Upper lobe of left lung (tissue), 6 donors: ENCODE results near the gene GLCE. TPM values are rescaled to one million over a fixed set of nuclear protein-coding genes. Genes with fewer than 3 reads are reported as not detected.

ENCODE experiments used
- ATAC-seq, 2 donors: fragments of 200-7000 bp; cut with Tn5 transposase; one replicate each; pipeline ENCODE4 v1.9.1; 2022; ENCODE audit warnings: mild to moderate bottlenecking in 2 of 2, moderate library complexity in 2 of 2; ENCODE audit not compliant: low FRiP score in 2 of 2
- DNase-seq, 2 donors: peaks; one replicate each; pipeline ENCODE4 v3.0.0-alpha.2; 2019 to 2020
- H3K27ac ChIP-seq, 4 donors: fragments of 200-600 bp; sonication (generic); one replicate each; pipeline ENCODE4 v1.5.1; 2016 to 2019
- H3K27me3 ChIP-seq, 4 donors: fragments of 200-600 bp; sonication (generic); one replicate each; pipeline ENCODE4 v1.5.1; 2017 to 2019
- H3K36me3 ChIP-seq, 4 donors: fragments of 200-600 bp; sonication (generic); one replicate each; pipeline ENCODE4 v1.5.1; 2016 to 2019
- H3K4me1 ChIP-seq, 4 donors: fragments of 200-600 bp; sonication (generic); one replicate each; pipeline ENCODE4 v1.5.1; 2018 to 2019
- H3K4me3 ChIP-seq, 4 donors: fragments of 200-600 bp; sonication (generic); one replicate each; pipeline ENCODE4 v1.5.1; 2017 to 2019; ENCODE audit warnings: mild to moderate bottlenecking in 2 of 4, moderate library complexity in 1 of 4
- H3K9me3 ChIP-seq, 4 donors: fragments of 200-600 bp; sonication (generic); one replicate each; pipeline ENCODE4 v1.5.1; 2018 to 2019
- CTCF ChIP-seq, 6 experiments: fragments of 450-650 bp in 4 of 6; fragments of 200-600 bp in 2 of 6; sonication (generic) in 2 of 6; IDR thresholded peaks; one replicate each; pipeline ENCODE4 v1.5.1; 2016 to 2019; ENCODE audit warnings: antibody characterized with exemption in 6 of 6
- EP300 ChIP-seq, 4 donors: sonication (generic); formaldehyde crosslinking; IDR thresholded peaks; one replicate each; pipeline ENCODE4 v1.5.1; 2017; ENCODE audit warnings: antibody characterized with exemption in 4 of 4, control low read depth in 2 of 4
- POLR2A ChIP-seq, 4 donors: fragments of 450-650 bp; IDR thresholded peaks; one replicate each; pipeline ENCODE4 v1.5.1; 2016 to 2017; ENCODE audit warnings: antibody characterized with exemption in 4 of 4, mild to moderate bottlenecking in 2 of 4
- POLR2AphosphoS5 ChIP-seq, 2 donors: sonication (generic); formaldehyde crosslinking; IDR thresholded peaks; one replicate each; pipeline ENCODE4 v1.5.1; 2017; ENCODE audit warnings: antibody characterized with exemption in 2 of 2
- WGBS, 2 donors: methylation state at CpG; one replicate each; pipeline ENCODE4 v1.1.5; 2017 to 2018; 5-methylcytosine and 5-hydroxymethylcytosine counted together
- total RNA-seq, 6 donors: library from RNA; depleted of rRNA in 4 of 6; stranded (reverse); fragments of >200 nt in 4 of 6; gene quantifications; one replicate each; pipeline versions ENCODE4 v1.1.0 to v1.2.1, GENCODE V29; 2016 to 2021
- donor health status: DM: no; HTN: no; CAD: no; lungs with moderate emphysema.
- donor health status: DM: no; HTN: yes; CAD: no; lungs with severe emphysema.

GLCE gene
- total RNA-seq, 6 donors from 2014 or later, result 12.5 to 24.8 (median 17.2) TPM

DNA sequence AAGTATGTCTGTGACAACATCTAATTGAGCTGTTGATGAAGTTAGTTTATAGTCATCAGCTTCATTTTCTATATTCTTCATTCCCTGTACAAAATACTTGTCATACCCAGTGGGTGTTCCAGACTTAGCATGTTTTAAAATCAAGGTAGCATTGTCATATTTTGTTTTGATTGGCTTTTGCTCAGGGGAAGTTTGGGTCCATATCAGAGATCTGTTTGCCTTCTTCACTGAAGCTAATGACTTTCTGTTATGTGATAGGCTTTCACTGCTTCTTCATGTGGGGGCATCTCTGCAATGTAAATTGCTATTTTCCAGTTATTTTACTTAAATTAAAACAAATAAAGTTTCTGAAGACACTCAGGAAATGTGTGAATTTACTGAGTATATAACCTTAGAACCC is 15.1 kb downstream of the GLCE start:
- DNase-seq (no peak), ATAC-seq (no peak)
- Histone ChIP-seq H3K4me1 (peaks cover 0 to 5% (median 0%) of the 10 kb centered on the region in 4 donors), H3K27me3 (no peaks in the 10 kb centered on the region), H3K36me3 (no peaks in the 10 kb centered on the region), H3K9me3 (no peaks in the 10 kb centered on the region), H3K4me3 (no peak overlapping the region), H3K27ac (no peak overlapping the region)
- TF ChIP-seq CTCF (IDR thresholded peaks at IDR 0.05) (no peak), EP300 (IDR thresholded peaks at IDR 0.05) (no peak), POLR2A (IDR thresholded peaks at IDR 0.05) (no peak), POLR2AphosphoS5 (IDR thresholded peaks at IDR 0.05) (no peak)

DNA sequence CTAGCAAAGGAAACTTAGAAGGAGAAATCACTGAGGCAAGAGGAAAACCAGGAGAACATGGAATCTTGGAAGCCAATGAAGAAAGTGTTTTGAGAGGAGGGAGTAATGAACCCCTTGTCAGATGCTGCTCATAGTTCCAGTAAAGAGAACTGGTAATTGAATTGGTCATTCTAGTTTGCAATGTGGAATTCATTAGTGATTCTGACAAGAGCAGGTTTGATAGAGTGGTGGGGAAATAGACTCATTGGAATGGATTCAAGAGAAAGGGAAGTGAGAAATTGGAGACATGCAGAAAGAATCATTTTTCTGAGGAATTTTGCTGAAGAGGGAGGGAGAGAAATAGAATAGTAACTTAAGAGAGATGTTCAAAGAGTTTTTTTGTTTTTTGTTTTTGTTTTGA is 21.0 kb downstream of the GLCE start:
- TF ChIP-seq EP300 (IDR thresholded peaks at IDR 0.05) (no peak), CTCF (IDR thresholded peaks at IDR 0.05) (no peak), POLR2A (IDR thresholded peaks at IDR 0.05) (no peak), POLR2AphosphoS5 (IDR thresholded peaks at IDR 0.05) (no peak)
- Histone ChIP-seq H3K9me3 (no peaks in the 10 kb centered on the region), H3K4me1 (no peaks in the 10 kb centered on the region), H3K27me3 (no peaks in the 10 kb centered on the region), H3K36me3 (no peaks in the 10 kb centered on the region), H3K27ac (no peak overlapping the region), H3K4me3 (no peak overlapping the region)
- ATAC-seq, result no peak
- DNase-seq, result no peak

- TF ChIP-seq POLR2A (IDR thresholded peaks at IDR 0.05) (no peak), CTCF (IDR thresholded peaks at IDR 0.05) (no peak), POLR2AphosphoS5 (IDR thresholded peaks at IDR 0.05) (no peak), EP300 (IDR thresholded peaks at IDR 0.05) (no peak)
- ATAC-seq, result no peak
- Histone ChIP-seq H3K27ac (no peak overlapping the region), H3K27me3 (no peaks in the 10 kb centered on the region), H3K4me3 (no peak overlapping the region), H3K36me3 (no peaks in the 10 kb centered on the region), H3K4me1 (no peaks in the 10 kb centered on the region), H3K9me3 (peaks cover 0 to 1% (median 0%) of the 10 kb centered on the region in 4 donors)
- DNase-seq, result no peak
- 97 to 100% methylated on average over 1 of the region's 1 CpG for WGBS, 2 donors
These were observed 24.8 kb downstream of the GLCE start for GRCh38 chr15:69185216-69185615.

DNA sequence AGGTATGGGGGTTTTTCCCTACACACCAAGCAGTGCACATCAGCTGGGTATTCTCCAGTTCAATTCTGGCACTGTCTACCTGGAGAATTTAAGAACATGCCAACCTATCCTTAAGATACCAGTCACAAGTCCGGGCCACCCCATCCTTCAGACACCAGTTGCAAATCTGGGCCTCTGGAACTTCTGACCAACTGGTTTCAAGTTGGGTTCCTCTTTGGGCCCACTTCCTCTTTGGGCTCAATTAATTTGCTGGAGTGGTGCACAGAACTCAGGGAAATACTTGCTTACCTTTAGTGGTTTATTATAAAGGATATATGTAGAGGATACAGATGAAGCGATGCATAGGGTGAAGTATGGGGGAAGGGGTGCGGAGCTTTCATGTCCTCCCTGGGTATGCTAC is 25.3 kb downstream of the GLCE start:
- H3K36me3 ChIP-seq, result no peaks in the 10 kb centered on the region
- DNase-seq (no peak), ATAC-seq (no peak)
- H3K27ac ChIP-seq, result no peak overlapping the region
- H3K4me3 ChIP-seq, result no peak overlapping the region
- H3K27me3 ChIP-seq, result no peaks in the 10 kb centered on the region
- no peak for TF ChIP-seq POLR2A (IDR thresholded peaks at IDR 0.05)
- TF ChIP-seq EP300 (IDR thresholded peaks at IDR 0.05), result no peak
- TF ChIP-seq CTCF (IDR thresholded peaks at IDR 0.05), result no peak
- TF ChIP-seq POLR2AphosphoS5 (IDR thresholded peaks at IDR 0.05), result no peak
- no peaks in the 10 kb centered on the region for H3K4me1 ChIP-seq
- 94 to 97% methylated on average over 3 of the region's 3 CpGs for WGBS, 2 donors
- H3K9me3 ChIP-seq, result peaks cover 0 to 4% (median 0%) of the 10 kb centered on the region in 4 donors

- DNase-seq (no peak), ATAC-seq (no peak)
- TF ChIP-seq POLR2AphosphoS5 (IDR thresholded peaks at IDR 0.05) (no peak), EP300 (IDR thresholded peaks at IDR 0.05) (no peak), POLR2A (IDR thresholded peaks at IDR 0.05) (no peak), CTCF (IDR thresholded peaks at IDR 0.05) (no peak)
- no peak overlapping the region for H3K4me3 ChIP-seq
- no peaks in the 10 kb centered on the region for H3K27me3 ChIP-seq
- H3K9me3 ChIP-seq, result peaks cover 0 to 4% (median 0%) of the 10 kb centered on the region in 4 donors
- H3K27ac ChIP-seq, result no peak overlapping the region
- peaks cover 0 to 6% (median 2%) of the 10 kb centered on the region in 4 donors for H3K4me1 ChIP-seq
- WGBS, 2 donors, result 89 to 98% methylated on average over 6 of the region's 6 CpGs
- no peaks in the 10 kb centered on the region for H3K36me3 ChIP-seq
These were observed 28.7 kb downstream of the GLCE start for GRCh38 chr15:69189157-69189556.
